Measurements from ENCODE around the gene GSN.

GRCh38 chr9:121365564-121365963, 97.6 kb downstream of the GSN start:
- TF ChIP-seq POLR2A (IDR thresholded peaks at IDR 0.05; ENCODE audit: control extremely low read depth in 1 of 2, low read depth in 2 of 2, low read length in 2 of 2) (no peak), NRF1 (IDR thresholded peaks at IDR 0.05; ENCODE audit: low read depth, low read length) (no peak), CTCF (IDR thresholded peaks at IDR 0.05; ENCODE audit: control extremely low read depth in 1 of 3, insufficient read depth in 1 of 3, low read depth in 1 of 3, low read length in 3 of 3) (no peak), ZNF274 (IDR thresholded peaks at IDR 0.05; ENCODE audit: borderline replicate concordance, extremely low read depth, low read length) (no peak), RBBP5 (IDR thresholded peaks at IDR 0.05; ENCODE audit: borderline replicate concordance, low read depth, low read length) (no peak), GTF2F1 (IDR thresholded peaks at IDR 0.05; ENCODE audit: borderline replicate concordance, low read depth, low read length) (no peak), SRF (IDR thresholded peaks at IDR 0.05; ENCODE audit: low read depth, low read length) (no peak)

Data from H1 (cell line).